ENCODE data around the gene MFGE8. TPM values are rescaled to one million over a fixed set of nuclear protein-coding genes. Genes with fewer than 3 reads are reported as not detected.
A peak's percentile ranks its signal among the peaks of the same experiment; 100 is the strongest.

Gene MFGE8
- total and polyA plus RNA-seq, 9 of the 15 experiments (the other 6 are each of a cell fraction or from before 2014, with no cell fraction given), result 2.3 to 142 (median 62.3) TPM

DNA sequence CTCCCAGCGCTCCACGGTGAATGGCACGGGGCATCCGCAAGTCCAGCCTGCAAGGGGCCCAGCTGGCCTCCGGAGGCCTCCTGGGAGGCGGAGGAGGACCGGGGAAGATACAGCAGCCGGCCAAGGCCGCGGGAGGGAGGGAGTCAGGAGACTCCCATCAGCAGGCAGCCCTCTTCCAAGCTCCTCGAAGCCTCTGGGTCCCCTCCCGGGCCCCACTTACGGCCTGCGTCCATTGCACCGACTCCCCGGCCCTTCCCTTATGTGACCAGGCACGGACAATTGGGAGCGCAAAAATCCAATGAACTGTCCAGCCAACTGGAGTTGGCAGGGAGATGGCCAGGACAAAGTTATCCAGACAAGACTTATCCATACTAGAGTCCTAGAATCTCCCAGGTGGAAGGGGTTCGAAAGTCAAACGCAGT, 668 bp downstream of the MFGE8 start (continued):
- TF ChIP-seq, protein P1, sequence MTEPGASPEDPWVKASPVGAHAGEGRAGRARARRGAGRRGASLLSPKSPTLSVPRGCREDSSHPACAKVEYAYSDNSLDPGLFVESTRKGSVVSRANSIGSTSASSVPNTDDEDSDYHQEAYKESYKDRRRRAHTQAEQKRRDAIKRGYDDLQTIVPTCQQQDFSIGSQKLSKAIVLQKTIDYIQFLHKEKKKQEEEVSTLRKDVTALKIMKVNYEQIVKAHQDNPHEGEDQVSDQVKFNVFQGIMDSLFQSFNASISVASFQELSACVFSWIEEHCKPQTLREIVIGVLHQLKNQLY (CRISPR knock-in tag; conservative IDR thresholded peaks at IDR 0.05), result no peak
- no peak for TF ChIP-seq PHF20 (IDR thresholded peaks at IDR 0.05; ENCODE audit: partially characterized antibody)
- no peak for TF ChIP-seq ZNF507 (tag; conservative IDR thresholded peaks at IDR 0.05)
- no peak for TF ChIP-seq ZNF324 (CRISPR knock-in tag; IDR thresholded peaks at IDR 0.05)
- no peak for TF ChIP-seq TCF3 (CRISPR knock-in tag; IDR thresholded peaks at IDR 0.05)
- TF ChIP-seq MCM2 (IDR thresholded peaks at IDR 0.05; ENCODE audit: low read depth), result no peak
- TF ChIP-seq ELF1 (tag; IDR thresholded peaks at IDR 0.05), result peak; percentile 23; the same call in 1 of the 2 replicates
- TF ChIP-seq ZNF445 (CRISPR knock-in tag; IDR thresholded peaks at IDR 0.05; ENCODE audit: low read depth), result no peak
- TF ChIP-seq ZNF174 (CRISPR knock-in tag; IDR thresholded peaks at IDR 0.05), result no peak
- TF ChIP-seq CREB1 (IDR thresholded peaks at IDR 0.05), result no peak
- TF ChIP-seq CREB1 (CRISPR knock-in tag; IDR thresholded peaks at IDR 0.05), result no peak
- TF ChIP-seq HMGN3 (IDR thresholded peaks at IDR 0.05; ENCODE audit: borderline replicate concordance, extremely low read depth, insufficient read length, low read depth, low read length), result no peak
- TF ChIP-seq CREBBP (IDR thresholded peaks at IDR 0.05; ENCODE audit: low read depth, low read length), result no peak
- TF ChIP-seq TAL1 (IDR thresholded peaks at IDR 0.05), result no peak
- TF ChIP-seq NELFE (IDR thresholded peaks at IDR 0.05; ENCODE audit: insufficient read depth, insufficient read length), result no peak
- no peak for TF ChIP-seq MEF2D (tag; conservative IDR thresholded peaks at IDR 0.05; ENCODE audit: low read depth)
- no peak for TF ChIP-seq KHSRP (IDR thresholded peaks at IDR 0.05)
- TF ChIP-seq GABPA (tag; conservative IDR thresholded peaks at IDR 0.05; ENCODE audit: low read depth), result 0 out of 2 replicates have a peak, but pooled peaks have one; percentile 30
- TF ChIP-seq STAT6 (CRISPR knock-in tag; IDR thresholded peaks at IDR 0.05), result 0 out of 2 replicates have a peak, but pooled peaks have one; percentile 38
- no peak for TF ChIP-seq TSC22D4 (tag; IDR thresholded peaks at IDR 0.05)
- TF ChIP-seq PHB (CRISPR knock-in tag; IDR thresholded peaks at IDR 0.05), result no peak
- no peak for TF ChIP-seq ELF4 (CRISPR knock-in tag; IDR thresholded peaks at IDR 0.05)
- TF ChIP-seq FOXK2 (conservative IDR thresholded peaks at IDR 0.05 in 1 of 2, IDR thresholded peaks at IDR 0.05 in 1 of 2; ENCODE audit: low read depth in 2 of 2), result no peak

Data from K562 (cell line).